Peyer's patch (tissue), 4 donors: ENCODE results near the gene CD226. TPM values are rescaled to one million over a fixed set of nuclear protein-coding genes. Genes with fewer than 3 reads are reported as not detected.

Source experiments
- DNase-seq, 3 donors: peaks; one replicate each; pipeline ENCODE4 v3.0.0-alpha.2; 2017 to 2019
- H3K27ac ChIP-seq, 4 donors: fragments of 200-600 bp; sonication (generic); one replicate each; pipeline ENCODE4 v1.5.1; 2016 to 2019
- H3K27me3 ChIP-seq, 2 donors: fragments of 200-600 bp; sonication (generic); one replicate each; pipeline ENCODE4 v1.5.1; 2019
- H3K36me3 ChIP-seq, 3 donors: fragments of 200-600 bp; sonication (generic); one replicate each; pipeline ENCODE4 v1.5.1; 2016 to 2019
- H3K4me1 ChIP-seq, 4 donors: fragments of 200-600 bp; sonication (generic); one replicate each; pipeline ENCODE4 v1.5.1; 2016 to 2019
- H3K4me3 ChIP-seq, 4 donors: fragments of 200-600 bp; sonication (generic); 1 replicate in 3 of 4; 2 replicates in 1 of 4; pipeline ENCODE4 v1.5.1; 2016 to 2019; ENCODE audit warnings: mild to moderate bottlenecking in 1 of 4
- H3K9me3 ChIP-seq, 4 donors: fragments of 200-600 bp; sonication (generic); one replicate each; pipeline ENCODE4 v1.5.1; 2016 to 2019; ENCODE audit warnings: mild to moderate bottlenecking in 1 of 4
- CTCF ChIP-seq, 6 experiments: fragments of 450-650 bp in 4 of 6; fragments of 200-600 bp in 2 of 6; sonication (generic) in 1 of 6; IDR thresholded peaks; one replicate each; pipeline ENCODE4 v1.5.1; 2017 to 2019; ENCODE audit warnings: antibody characterized with exemption in 6 of 6, mild to moderate bottlenecking in 3 of 6, moderate library complexity in 1 of 6
- POLR2A ChIP-seq, 2 donors: fragments of 450-650 bp; IDR thresholded peaks; one replicate each; pipeline ENCODE4 v1.5.1; 2017; ENCODE audit warnings: antibody characterized with exemption in 2 of 2, mild to moderate bottlenecking in 2 of 2, moderate library complexity in 2 of 2
- total RNA-seq, 4 donors: library from RNA; depleted of rRNA; stranded (reverse); fragments of >200 nt; gene quantifications; one replicate each; pipeline ENCODE4 v1.1.0, GENCODE V29; 2016

CD226 gene
- total RNA-seq, 4 donors from 2014 or later, result 0.66 to 10.7 (median 3.3) TPM

GRCh38 chr18:69961718-69962117, 14.0 kb upstream of the CD226 start:
- no peaks in the 10 kb centered on the region for H3K27me3 ChIP-seq
- H3K9me3 ChIP-seq, result no peaks in the 10 kb centered on the region
- no peak for TF ChIP-seq CTCF (IDR thresholded peaks at IDR 0.05)
- no peak for TF ChIP-seq POLR2A (IDR thresholded peaks at IDR 0.05)
- no peaks in the 10 kb centered on the region for H3K36me3 ChIP-seq
- no peak overlapping the region for H3K27ac ChIP-seq
- H3K4me3 ChIP-seq, result no peak overlapping the region
- no peak for DNase-seq
- no peaks in the 10 kb centered on the region for H3K4me1 ChIP-seq

- no peak overlapping the region for H3K4me3 ChIP-seq
- no peaks in the 10 kb centered on the region for H3K27me3 ChIP-seq
- no peak for TF ChIP-seq POLR2A (IDR thresholded peaks at IDR 0.05)
- TF ChIP-seq CTCF (IDR thresholded peaks at IDR 0.05), result no peak
- H3K4me1 ChIP-seq, result no peaks in the 10 kb centered on the region
- no peaks in the 10 kb centered on the region for H3K9me3 ChIP-seq
- DNase-seq, result no peak
- H3K36me3 ChIP-seq, result no peaks in the 10 kb centered on the region
- peak overlapping the region in 1 of 4 donors; percentile 6 for H3K27ac ChIP-seq
Measured at GRCh38 chr18:69958422-69958821, 10.7 kb upstream of the CD226 start.

GRCh38 chr18:69957747-69958146, 10.1 kb upstream of the CD226 start:
- Histone ChIP-seq H3K27ac (peak overlapping the region in 1 of 4 donors; percentile 17), H3K4me3 (no peak overlapping the region), H3K4me1 (no peaks in the 10 kb centered on the region), H3K36me3 (no peaks in the 10 kb centered on the region), H3K27me3 (no peaks in the 10 kb centered on the region), H3K9me3 (peaks cover 0 to 4% (median 0%) of the 10 kb centered on the region in 4 donors)
- TF ChIP-seq CTCF (IDR thresholded peaks at IDR 0.05) (no peak), POLR2A (IDR thresholded peaks at IDR 0.05) (no peak)
- no peak for DNase-seq

- Histone ChIP-seq H3K36me3 (no peaks in the 10 kb centered on the region), H3K4me3 (peak overlapping the region in 3 of 4 donors; percentile 1 to 34 (median 6)), H3K9me3 (peaks cover 0 to 4% (median 0%) of the 10 kb centered on the region in 4 donors), H3K27me3 (no peaks in the 10 kb centered on the region), H3K27ac (peak overlapping the region; percentile 11 to 65 (median 40)), H3K4me1 (no peaks in the 10 kb centered on the region)
- TF ChIP-seq CTCF (IDR thresholded peaks at IDR 0.05) (no peak), POLR2A (IDR thresholded peaks at IDR 0.05) (no peak)
- DNase-seq, result no peak
Measured at GRCh38 chr18:69956665-69957620, 9.3 kb upstream of the CD226 start.

GRCh38 chr18:69956057-69956456, 8.4 kb upstream of the CD226 start:
- Histone ChIP-seq H3K36me3 (no peaks in the 10 kb centered on the region), H3K27me3 (no peaks in the 10 kb centered on the region), H3K4me1 (no peaks in the 10 kb centered on the region), H3K9me3 (peaks cover 0 to 4% (median 0%) of the 10 kb centered on the region in 4 donors), H3K27ac (peak overlapping the region; percentile 11 to 65 (median 40)), H3K4me3 (peak overlapping the region; percentile 1 to 34 (median 8))
- DNase-seq, result no peak
- TF ChIP-seq POLR2A (IDR thresholded peaks at IDR 0.05) (no peak), CTCF (IDR thresholded peaks at IDR 0.05) (no peak)
